Pancreas (tissue), 10 donors: ENCODE measurements around the gene NET1. TPM values are rescaled to one million over a fixed set of nuclear protein-coding genes. Genes with fewer than 3 reads are reported as not detected.
A peak's percentile ranks its signal among the peaks of the same experiment; 100 is the strongest.

Experiments
- ATAC-seq, 4 donors: fragments of 200-7000 bp; cut with Tn5 transposase; one replicate each; pipeline versions ENCODE4 v1.8.0 to v1.9.1; 2020; ENCODE audit warnings: mild to moderate bottlenecking in 4 of 4, moderate library complexity in 4 of 4
- DNase-seq, 6 donors: peaks; one replicate each; pipeline ENCODE4 v3.0.0-alpha.2; 2020
- FAIRE-seq: peaks from 2 replicates; lab custom pipeline; 2012; peaks lifted over from hg19 to GRCh38; lab: Jason Lieb, UNC
- H3K27ac ChIP-seq, 4 donors: fragments of 200-600 bp; sonication (generic); 1 replicate in 3 of 4; 2 replicates in 1 of 4; pipeline versions ENCODE4 v1.5.0 to v1.8.0; 2020
- H3K27me3 ChIP-seq, 4 donors: fragments of 200-600 bp; one replicate each; pipeline ENCODE4 v1.8.0; 2021
- H3K36me3 ChIP-seq, 3 donors: fragments of 200-600 bp; sonication (generic) in 1 of 3; one replicate each; pipeline versions ENCODE4 v1.5.0 to v1.8.0; 2020 to 2021
- H3K4me1 ChIP-seq, 3 donors: fragments of 200-600 bp; one replicate each; pipeline ENCODE4 v1.8.0; 2021
- H3K4me3 ChIP-seq, 4 donors: fragments of 200-600 bp; sonication (generic) in 2 of 4; one replicate each; pipeline versions ENCODE4 v1.5.0 to v1.8.0; 2020 to 2021
- H3K9me3 ChIP-seq, 4 donors: fragments of 200-600 bp; one replicate each; pipeline ENCODE4 v1.8.0; 2021
- WGBS, 2 donors: extraction: QIAGEN DNeasy Blood & Tissue Kit; methylation state at CpG; one replicate each; pipeline ENCODE4 v1.1.7; 2013; 5-methylcytosine and 5-hydroxymethylcytosine counted together
- intact Hi-C, 3 donors: fragments of 100-400 bp; cut with DNase I; formaldehyde crosslinking; loops; one replicate each; pipeline versions ENCODE4 v1.11.1 to v1.14.2; 2022
- polyA plus RNA-seq, 2 donors: library from polyadenylated mRNA; stranded (reverse); fragments of 200-250 nt; gene quantifications; one replicate each; pipeline ENCODE4 v1.2.3, GENCODE V29; 2013
- total RNA-seq, 6 donors: library from RNA; stranded (reverse); fragmentation: NEBNext Ultra II Directional in 4 of 6; extraction: Animal tissue kit (Norgen Biotek cat#: 25700) in 4 of 6; gene quantifications; one replicate each; pipeline versions ENCODE4 v1.2.1 to v1.2.4, GENCODE V29; 2021 to 2023
- TF ChIP-seq, protein P1 (sequence below), 4 donors: fragments of 200-600 bp; sonication (generic) in 3 of 4; IDR thresholded peaks; one replicate each; pipeline versions ENCODE4 v1.5.0 to v1.8.0; 2021; ENCODE audit warnings: antibody characterized with exemption in 4 of 4
- donor health status: healthy with polysubstance abuse.
- donor health status: DM: no; HTN: no; CAD: no; lungs with moderate emphysema.
- donor health status: DM: no; HTN: no; CAD: no.
- donor health status: control.
- donor health status: control.
- donor health status: Bipolar disorder and iron deficiency.
- donor health status: DM: yes; HTN: yes; CAD: no.
- donor health status: DM: no; HTN: no; CAD: no.
- donor health status: DM: no; HTN: no; CAD: no.
- donor health status: DM: yes; HTN: yes; CAD: no.

NET1 gene
- total and polyA plus RNA-seq, 8 donors = 13.0 to 68.0 (median 37.0) TPM

DNA sequence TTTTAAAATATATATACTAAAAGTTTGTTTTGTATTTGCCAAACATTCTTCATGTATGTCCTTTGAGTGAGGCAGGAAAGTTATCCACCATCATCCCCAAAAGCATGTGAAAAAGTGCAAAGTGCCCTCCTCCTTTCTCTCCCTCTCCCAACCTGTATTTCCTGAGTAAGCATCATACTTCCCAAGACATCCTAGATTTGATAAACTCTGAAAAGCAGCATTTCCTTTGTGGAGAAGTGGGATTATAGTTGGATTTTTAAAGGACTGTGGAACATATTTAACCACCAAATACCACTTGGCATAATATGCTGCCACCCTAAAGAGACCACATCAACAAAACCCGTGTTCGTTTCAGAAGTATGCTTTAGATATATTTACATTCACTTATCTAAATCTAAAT lies 36.9 kb downstream of the NET1 start:
- DNase-seq = no peak
- Histone ChIP-seq H3K27ac (peak overlapping the region in 3 of 4 donors; percentile 23 to 84 (median 77)), H3K4me3 (peak overlapping the region in 3 of 4 donors; percentile 2 to 59 (median 46)), H3K36me3 (peaks cover 6 to 24% (median 16%) of the 10 kb centered on the region in 3 donors), H3K27me3 (no peaks in the 10 kb centered on the region), H3K4me1 (peaks cover 13 to 32% (median 21%) of the 10 kb centered on the region in 3 donors), H3K9me3 (no peaks in the 10 kb centered on the region)
- FAIRE-seq = no peak
- TF ChIP-seq, protein P1, sequence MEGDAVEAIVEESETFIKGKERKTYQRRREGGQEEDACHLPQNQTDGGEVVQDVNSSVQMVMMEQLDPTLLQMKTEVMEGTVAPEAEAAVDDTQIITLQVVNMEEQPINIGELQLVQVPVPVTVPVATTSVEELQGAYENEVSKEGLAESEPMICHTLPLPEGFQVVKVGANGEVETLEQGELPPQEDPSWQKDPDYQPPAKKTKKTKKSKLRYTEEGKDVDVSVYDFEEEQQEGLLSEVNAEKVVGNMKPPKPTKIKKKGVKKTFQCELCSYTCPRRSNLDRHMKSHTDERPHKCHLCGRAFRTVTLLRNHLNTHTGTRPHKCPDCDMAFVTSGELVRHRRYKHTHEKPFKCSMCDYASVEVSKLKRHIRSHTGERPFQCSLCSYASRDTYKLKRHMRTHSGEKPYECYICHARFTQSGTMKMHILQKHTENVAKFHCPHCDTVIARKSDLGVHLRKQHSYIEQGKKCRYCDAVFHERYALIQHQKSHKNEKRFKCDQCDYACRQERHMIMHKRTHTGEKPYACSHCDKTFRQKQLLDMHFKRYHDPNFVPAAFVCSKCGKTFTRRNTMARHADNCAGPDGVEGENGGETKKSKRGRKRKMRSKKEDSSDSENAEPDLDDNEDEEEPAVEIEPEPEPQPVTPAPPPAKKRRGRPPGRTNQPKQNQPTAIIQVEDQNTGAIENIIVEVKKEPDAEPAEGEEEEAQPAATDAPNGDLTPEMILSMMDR (IDR thresholded peaks at IDR 0.05) = no peak
- intact Hi-C loops = no loop called here
- no peak for ATAC-seq
- WGBS, 2 donors = 13 to 24% methylated on average over 2 of the region's 2 CpGs

DNA sequence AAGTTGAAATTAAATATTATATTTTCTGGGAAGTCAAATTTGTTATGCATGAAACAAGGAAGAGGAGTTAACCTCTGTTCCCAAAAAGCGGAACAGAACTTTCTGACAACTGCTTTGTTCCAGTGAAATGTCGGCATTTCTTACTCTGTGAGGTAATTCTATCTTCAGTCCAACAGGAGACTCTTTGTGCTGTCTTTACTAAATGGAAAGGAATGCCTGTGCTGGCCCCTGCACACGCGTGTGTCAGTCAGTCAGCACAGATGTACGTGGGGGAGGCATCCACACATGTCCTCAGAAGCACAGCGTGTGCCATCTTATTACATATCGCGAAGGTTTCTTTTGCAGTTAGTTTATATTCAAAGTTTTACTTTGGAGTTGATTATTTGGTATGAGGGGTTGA lies 37.5 kb downstream of the NET1 start:
- H3K27ac ChIP-seq = peak overlapping the region in 2 of 4 donors; percentile 77 to 84
- 19 to 24% methylated on average over 8 of the region's 8 CpGs for WGBS, 2 donors
- ATAC-seq = peak in 2 of 4 donors; percentile 4

DNA sequence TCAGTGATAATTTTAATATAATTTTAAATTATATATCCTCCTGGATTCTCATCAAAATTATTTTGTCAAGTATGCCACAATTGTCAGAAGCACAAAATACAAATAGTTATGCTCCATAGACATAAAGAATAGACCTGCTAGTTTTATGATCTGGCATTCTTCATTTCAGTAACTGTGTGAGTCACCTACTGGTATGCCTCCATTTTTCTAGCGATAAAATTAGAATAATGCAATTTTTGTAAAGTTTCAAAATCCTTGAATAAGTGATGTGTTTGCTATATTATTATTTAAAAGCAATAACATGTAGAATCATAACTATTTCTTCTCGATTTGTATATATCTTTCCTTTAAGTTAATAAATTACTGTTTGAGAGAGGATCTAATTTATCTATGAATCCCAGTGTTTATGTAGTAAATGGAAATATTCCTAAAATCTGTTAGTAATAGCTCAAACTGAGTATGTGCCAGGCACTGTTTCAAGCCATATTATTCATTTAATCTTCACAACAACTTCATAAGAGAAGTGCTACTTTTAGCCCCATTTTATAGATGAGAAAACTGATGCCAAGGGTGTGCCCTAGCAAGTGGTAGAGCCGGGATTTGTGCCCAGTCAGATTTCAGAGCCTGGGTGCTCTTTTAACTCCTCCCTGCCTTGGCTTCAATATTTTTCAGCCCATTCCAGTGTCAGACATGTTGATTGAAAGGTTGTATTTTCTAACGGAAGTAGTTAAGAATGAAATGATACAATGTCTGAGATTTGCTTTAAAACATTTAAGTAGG lies 38.4 kb downstream of the NET1 start:
- no peak overlapping the region for H3K4me3 ChIP-seq

More for the DNA sequence above, 37.5 kb downstream of the NET1 start:
- Histone ChIP-seq H3K36me3 (peaks cover 12 to 30% (median 22%) of the 10 kb centered on the region in 3 donors), H3K4me1 (peaks cover 13 to 32% (median 21%) of the 10 kb centered on the region in 3 donors), H3K9me3 (no peaks in the 10 kb centered on the region), H3K4me3 (peak overlapping the region in 3 of 4 donors; percentile 2 to 59 (median 46)), H3K27me3 (no peaks in the 10 kb centered on the region)
- DNase-seq = no peak
- intact Hi-C loops = no loop called here
- TF ChIP-seq, protein P1 (IDR thresholded peaks at IDR 0.05) = no peak
- FAIRE-seq = no peak

DNA sequence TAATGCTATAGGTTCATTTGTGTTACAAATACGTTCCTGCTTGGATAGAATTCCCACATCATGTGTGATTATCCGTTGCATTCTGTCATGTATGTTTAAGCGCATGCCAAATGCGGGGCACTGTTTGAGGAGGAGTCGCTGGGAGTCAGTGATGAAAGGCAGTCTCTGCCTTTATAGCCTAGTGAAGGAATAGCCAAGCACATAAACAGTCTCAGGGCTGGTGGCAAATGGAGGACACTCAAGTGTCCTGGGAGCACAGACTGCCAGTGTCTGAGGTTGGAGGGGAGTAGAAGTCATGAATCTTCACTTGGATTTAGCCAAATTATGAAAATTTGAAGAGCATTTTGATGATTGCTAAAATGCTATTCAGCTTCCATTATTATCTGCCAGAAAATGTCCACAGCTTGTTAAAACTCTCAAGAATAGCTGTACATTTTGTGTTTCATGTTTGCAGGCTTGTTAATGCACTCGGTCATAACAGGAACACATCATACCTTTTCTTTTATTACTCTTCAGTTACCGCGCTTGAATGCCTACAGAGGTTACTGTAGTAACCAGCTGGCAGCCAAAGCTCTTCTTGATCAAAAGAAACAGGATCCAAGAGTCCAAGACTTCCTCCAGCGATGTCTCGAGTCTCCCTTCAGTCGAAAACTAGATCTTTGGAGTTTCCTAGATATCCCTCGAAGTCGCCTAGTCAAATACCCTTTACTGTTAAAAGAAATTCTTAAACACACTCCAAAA lies 41.6 kb downstream of the NET1 start:
- Histone ChIP-seq H3K27me3 (no peaks in the 10 kb centered on the region), H3K36me3 (peaks cover 12 to 69% (median 44%) of the 10 kb centered on the region in 3 donors), H3K27ac (no peak overlapping the region), H3K9me3 (no peaks in the 10 kb centered on the region), H3K4me1 (peaks cover 6 to 19% (median 11%) of the 10 kb centered on the region in 3 donors), H3K4me3 (no peak overlapping the region)
- DNase-seq (no peak), FAIRE-seq (no peak), ATAC-seq (no peak)
- TF ChIP-seq, protein P1 (IDR thresholded peaks at IDR 0.05) = no peak
- WGBS, 2 donors = 89 to 92% methylated on average over 13 of the region's 13 CpGs
- intact Hi-C loops = no loop called here

More for the DNA sequence above, 38.4 kb downstream of the NET1 start:
- 64 to 70% methylated on average over 4 of the region's 4 CpGs for WGBS, 2 donors
- H3K27me3 ChIP-seq = no peaks in the 10 kb centered on the region
- TF ChIP-seq, protein P1 (IDR thresholded peaks at IDR 0.05) = no peak
- DNase-seq (no peak), FAIRE-seq (no peak), ATAC-seq (no peak)
- peaks cover 6 to 24% (median 15%) of the 10 kb centered on the region in 3 donors for H3K4me1 ChIP-seq
- no peaks in the 10 kb centered on the region for H3K9me3 ChIP-seq
- intact Hi-C loops = no loop called here
- peak overlapping the region in 1 of 4 donors; percentile 77 for H3K27ac ChIP-seq
- peaks cover 12 to 40% (median 30%) of the 10 kb centered on the region in 3 donors for H3K36me3 ChIP-seq
